Measurements from ENCODE around the gene SASH3. TPM values are rescaled to one million over a fixed set of nuclear protein-coding genes. Genes with fewer than 3 reads are reported as not detected.

The SASH3 gene
- total and polyA plus RNA-seq, 2 donors (not counting 1 experiment from before 2014, with no cell fraction given), result 224 to 240 TPM

GRCh38 chrX:129760981-129761380, 18.8 kb upstream of the SASH3 start:
- H3K9me3 Mint-ChIP-seq (ENCODE audit: insufficient read depth), result no peaks in the 10 kb centered on the region
- DNase-seq, result no peak
- no CpG with 5 or more reads among the region's 6 CpGs for WGBS (ENCODE audit: insufficient coverage)
- no peaks in the 10 kb centered on the region for H3K27me3 Mint-ChIP-seq
- H3K27ac Mint-ChIP-seq, result no peak overlapping the region
- Histone ChIP-seq H3K79me2 (ENCODE audit: control insufficient read depth, insufficient read depth, low read length) (no peaks in the 10 kb centered on the region), H3K9ac (ENCODE audit: low read length) (no peak overlapping the region), H3K4me2 (replicated peaks; ENCODE audit: low read depth, low read length, poor library complexity, severe bottlenecking) (no peak overlapping the region), H3K9me3 (ENCODE audit: control extremely low read depth in 1 of 3, control insufficient read depth in 2 of 3, insufficient read depth in 1 of 3, low read length in 2 of 3) (no peaks in the 10 kb centered on the region), H3K4me3 (ENCODE audit: control extremely low read depth in 1 of 5, extremely low read depth in 1 of 5, insufficient read depth in 1 of 5, low read depth in 2 of 5, low read length in 4 of 5) (no peak overlapping the region), H3K27ac (ENCODE audit: low read length in 2 of 2) (no peak overlapping the region), H3K27me3 (replicated peaks in 1 of 4; ENCODE audit: control extremely low read depth in 1 of 4, control insufficient read depth in 3 of 4, insufficient read depth in 4 of 4, low read length in 3 of 4) (no peaks in the 10 kb centered on the region), H3K4me1 (ENCODE audit: control insufficient read depth in 2 of 2, insufficient read depth in 2 of 2, low read length in 2 of 2) (peaks cover 43 to 45% of the 10 kb centered on the region in 2 donors), H2AFZ (ENCODE audit: insufficient read depth, low read depth, low read length, poor library complexity, severe bottlenecking) (no peak overlapping the region), H4K20me1 (ENCODE audit: control insufficient read depth, insufficient read depth, low read length, poor library complexity, severe bottlenecking) (no peaks in the 10 kb centered on the region), H3K36me3 (replicated peaks in 1 of 2; ENCODE audit: control extremely low read depth in 1 of 2, control insufficient read depth in 1 of 2, extremely low read depth in 1 of 2, insufficient read depth in 2 of 2, low read length in 1 of 2) (no peaks in the 10 kb centered on the region)
- ChIA-PET CTCF (interaction anchor here (1.6 kb wide), 1 partner anchor 62 kb away, joined by 5 read pairs; no protein-coding TSS in a partner anchor), POLR2A (interaction anchor here (1.9 kb wide), 1 partner anchor 12 kb away, joined by 9 read pairs; no protein-coding TSS in a partner anchor)
- H3K4me1 Mint-ChIP-seq, result peaks cover 40% of the 10 kb centered on the region
- intact Hi-C loops (cut with micrococcal nuclease), result no loop called here
- ATAC-seq (ENCODE audit: low read depth), result no peak
- TF ChIP-seq CTCF (IDR thresholded peaks at IDR 0.05) (no peak), EZH2 (IDR thresholded peaks at IDR 0.05; ENCODE audit: borderline replicate concordance, insufficient read depth, low read depth, low read length, poor library complexity, severe bottlenecking) (no peak)
- no peak overlapping the region for H3K4me3 Mint-ChIP-seq

GRCh38 chrX:129761596-129761995, 18.2 kb upstream of the SASH3 start:
- TF ChIP-seq EZH2 (IDR thresholded peaks at IDR 0.05; ENCODE audit: borderline replicate concordance, insufficient read depth, low read depth, low read length, poor library complexity, severe bottlenecking) (no peak), CTCF (IDR thresholded peaks at IDR 0.05) (no peak)
- H3K4me3 Mint-ChIP-seq, result no peak overlapping the region
- Histone ChIP-seq H3K79me2 (ENCODE audit: control insufficient read depth, insufficient read depth, low read length) (no peaks in the 10 kb centered on the region), H3K4me2 (replicated peaks; ENCODE audit: low read depth, low read length, poor library complexity, severe bottlenecking) (no peak overlapping the region), H4K20me1 (ENCODE audit: control insufficient read depth, insufficient read depth, low read length, poor library complexity, severe bottlenecking) (no peaks in the 10 kb centered on the region), H3K4me1 (ENCODE audit: control insufficient read depth in 2 of 2, insufficient read depth in 2 of 2, low read length in 2 of 2) (peaks cover 36 to 39% of the 10 kb centered on the region in 2 donors), H2AFZ (ENCODE audit: insufficient read depth, low read depth, low read length, poor library complexity, severe bottlenecking) (no peak overlapping the region), H3K36me3 (replicated peaks in 1 of 2; ENCODE audit: control extremely low read depth in 1 of 2, control insufficient read depth in 1 of 2, extremely low read depth in 1 of 2, insufficient read depth in 2 of 2, low read length in 1 of 2) (no peaks in the 10 kb centered on the region), H3K27ac (ENCODE audit: low read length in 2 of 2) (no peak overlapping the region), H3K9ac (ENCODE audit: low read length) (no peak overlapping the region), H3K4me3 (ENCODE audit: control extremely low read depth in 1 of 5, extremely low read depth in 1 of 5, insufficient read depth in 1 of 5, low read depth in 2 of 5, low read length in 4 of 5) (no peak overlapping the region), H3K9me3 (ENCODE audit: control extremely low read depth in 1 of 3, control insufficient read depth in 2 of 3, insufficient read depth in 1 of 3, low read length in 2 of 3) (no peaks in the 10 kb centered on the region), H3K27me3 (replicated peaks in 1 of 4; ENCODE audit: control extremely low read depth in 1 of 4, control insufficient read depth in 3 of 4, insufficient read depth in 4 of 4, low read length in 3 of 4) (no peaks in the 10 kb centered on the region)
- H3K4me1 Mint-ChIP-seq, result peaks cover 36% of the 10 kb centered on the region
- 100% methylated on average over 1 of the region's 4 CpGs for WGBS (ENCODE audit: insufficient coverage)
- no peak for ATAC-seq (ENCODE audit: low read depth)
- no peaks in the 10 kb centered on the region for H3K27me3 Mint-ChIP-seq
- ChIA-PET CTCF (no interaction called here), POLR2A (no interaction called here)
- H3K9me3 Mint-ChIP-seq (ENCODE audit: insufficient read depth), result no peaks in the 10 kb centered on the region
- intact Hi-C loops (cut with micrococcal nuclease), result no loop called here
- DNase-seq, result no peak
- H3K27ac Mint-ChIP-seq, result no peak overlapping the region
